AG20443 (cell line): ENCODE results near the gene KDSR.
"Not testable (repeated sequence)": the region's sequence is repeated elsewhere in the genome, so short reads cannot be mapped to it uniquely, and the experiment has no call there.

ENCODE experiments used
- DNase-seq: peaks from one replicate; pipeline ENCODE4 v3.0.0; 2012; ENCODE audit warnings: low spot score, mixed read lengths

KDSR gene

GRCh38 chr18:63366213-63367052 is 573 bp downstream of the KDSR start:
- peak; percentile 80 for DNase-seq

- DNase-seq = peak; percentile 28
Observed at GRCh38 chr18:63365876-63366212, 1.2 kb downstream of the KDSR start.

- no peak for DNase-seq
Observed at GRCh38 chr18:63363951-63364350, 3.1 kb downstream of the KDSR start.

GRCh38 chr18:63363420-63363819 is 3.6 kb downstream of the KDSR start:
- not testable (repeated sequence) for DNase-seq

GRCh38 chr18:63356272-63356896 is 10.6 kb downstream of the KDSR start:
- no peak for DNase-seq

- no peak for DNase-seq
Observed at GRCh38 chr18:63350230-63350629, 16.8 kb downstream of the KDSR start.

- DNase-seq = no peak
Observed at GRCh38 chr18:63348508-63349136, 18.4 kb downstream of the KDSR start.

GRCh38 chr18:63346480-63347183 is 20.4 kb downstream of the KDSR start:
- no peak for DNase-seq

GRCh38 chr18:63346031-63346430 is 21.0 kb downstream of the KDSR start:
- DNase-seq = peak; percentile 46

GRCh38 chr18:63344918-63345317 is 22.1 kb downstream of the KDSR start:
- DNase-seq = no peak

GRCh38 chr18:63344263-63344662 is 22.7 kb downstream of the KDSR start:
- no peak for DNase-seq

- peak; percentile 56 for DNase-seq
Observed at GRCh38 chr18:63342206-63342605, 24.8 kb downstream of the KDSR start.

GRCh38 chr18:63339920-63340484 is 27.0 kb downstream of the KDSR start:
- DNase-seq = peak; percentile 24

GRCh38 chr18:63336366-63337099 is 30.5 kb downstream of the KDSR start:
- DNase-seq = peak; percentile 70

- no peak for DNase-seq
Observed at GRCh38 chr18:63331105-63331504, 35.9 kb downstream of the KDSR start.

- DNase-seq = no peak
Observed at GRCh38 chr18:63329431-63330145, 37.4 kb downstream of the KDSR start.

- no peak for DNase-seq
Observed at GRCh38 chr18:63326011-63326410, 41.0 kb downstream of the KDSR start.

GRCh38 chr18:63325086-63325686 is 41.8 kb downstream of the KDSR start:
- no peak for DNase-seq

- peak; percentile 68 for DNase-seq
Observed at GRCh38 chr18:63322908-63323634, 43.9 kb downstream of the KDSR start.

GRCh38 chr18:63322206-63322605 is 44.8 kb downstream of the KDSR start:
- no peak for DNase-seq
